Measurements from ENCODE around the gene CACNA1H. TPM values are rescaled to one million over a fixed set of nuclear protein-coding genes. Genes with fewer than 3 reads are reported as not detected.
A peak's percentile ranks its signal among the peaks of the same experiment; 100 is the strongest.
"Not testable (repeated sequence)": the region's sequence is repeated elsewhere in the genome, so short reads cannot be mapped to it uniquely, and the experiment has no call there.

CACNA1H gene
- total and polyA plus RNA-seq, 3 donors from 2014 or later = 41.1 to 69.0 (median 55.9) TPM

DNA sequence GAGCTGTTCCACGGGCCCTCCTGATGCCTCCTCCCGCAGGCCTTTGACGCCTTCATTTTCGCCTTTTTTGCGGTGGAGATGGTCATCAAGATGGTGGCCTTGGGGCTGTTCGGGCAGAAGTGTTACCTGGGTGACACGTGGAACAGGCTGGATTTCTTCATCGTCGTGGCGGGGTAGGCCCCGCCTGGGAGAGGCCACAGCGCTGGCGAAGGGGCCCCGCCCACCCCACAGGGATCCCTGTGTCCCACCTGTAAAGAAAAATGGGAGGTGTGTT lies 42.4 kb downstream of the CACNA1H start:
- no peak for DNase-seq

DNA sequence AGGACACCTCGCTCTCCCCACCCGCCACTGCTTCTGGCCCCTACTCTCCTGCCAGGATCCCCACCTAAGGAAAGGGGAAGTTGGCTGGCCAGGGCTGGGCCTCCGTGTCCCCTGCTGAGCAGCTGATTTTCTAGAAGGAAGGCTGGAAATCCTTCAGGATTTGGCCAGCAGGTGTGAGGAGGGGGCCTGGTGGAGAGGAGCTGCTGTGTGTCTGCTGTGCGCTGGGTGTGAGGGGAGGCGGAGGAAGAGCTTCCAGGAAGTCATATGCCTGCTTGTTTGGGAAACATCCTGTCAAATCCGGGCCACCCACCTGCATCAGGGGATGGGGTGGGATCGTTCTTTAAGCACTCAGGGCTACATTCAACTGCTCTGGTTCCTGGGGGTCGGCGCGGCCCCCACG lies 43.6 kb downstream of the CACNA1H start:
- H3K9me3 ChIP-seq = no peaks in the 10 kb centered on the region
- H3K4me1 ChIP-seq = no peaks in the 10 kb centered on the region
- WGBS, 2 donors = 78 to 82% methylated on average over 6 to 11 of the region's 11 CpGs
- DNase-seq = no peak
- intact Hi-C loops (cut with DNase I; ENCODE audit: low total_unique reads) = loop anchor here (5.0 kb wide), 1 partner anchor 84 kb away; no protein-coding TSS in a partner anchor
- H3K27me3 ChIP-seq = no peaks in the 10 kb centered on the region
- no peak overlapping the region for H3K27ac ChIP-seq
- no peak overlapping the region for H3K4me3 ChIP-seq
- H3K36me3 ChIP-seq (ENCODE audit: low read depth, missing control alignments) = no peaks in the 10 kb centered on the region
- TF ChIP-seq, protein P1, sequence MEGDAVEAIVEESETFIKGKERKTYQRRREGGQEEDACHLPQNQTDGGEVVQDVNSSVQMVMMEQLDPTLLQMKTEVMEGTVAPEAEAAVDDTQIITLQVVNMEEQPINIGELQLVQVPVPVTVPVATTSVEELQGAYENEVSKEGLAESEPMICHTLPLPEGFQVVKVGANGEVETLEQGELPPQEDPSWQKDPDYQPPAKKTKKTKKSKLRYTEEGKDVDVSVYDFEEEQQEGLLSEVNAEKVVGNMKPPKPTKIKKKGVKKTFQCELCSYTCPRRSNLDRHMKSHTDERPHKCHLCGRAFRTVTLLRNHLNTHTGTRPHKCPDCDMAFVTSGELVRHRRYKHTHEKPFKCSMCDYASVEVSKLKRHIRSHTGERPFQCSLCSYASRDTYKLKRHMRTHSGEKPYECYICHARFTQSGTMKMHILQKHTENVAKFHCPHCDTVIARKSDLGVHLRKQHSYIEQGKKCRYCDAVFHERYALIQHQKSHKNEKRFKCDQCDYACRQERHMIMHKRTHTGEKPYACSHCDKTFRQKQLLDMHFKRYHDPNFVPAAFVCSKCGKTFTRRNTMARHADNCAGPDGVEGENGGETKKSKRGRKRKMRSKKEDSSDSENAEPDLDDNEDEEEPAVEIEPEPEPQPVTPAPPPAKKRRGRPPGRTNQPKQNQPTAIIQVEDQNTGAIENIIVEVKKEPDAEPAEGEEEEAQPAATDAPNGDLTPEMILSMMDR (IDR thresholded peaks at IDR 0.05) = no peak
- TF ChIP-seq POLR2A (IDR thresholded peaks at IDR 0.05) = no peak

More for the DNA sequence above, 42.4 kb downstream of the CACNA1H start:
- Histone ChIP-seq H3K36me3 (ENCODE audit: low read depth, missing control alignments) (no peaks in the 10 kb centered on the region), H3K9me3 (no peaks in the 10 kb centered on the region), H3K27me3 (no peaks in the 10 kb centered on the region), H3K27ac (no peak overlapping the region), H3K4me1 (no peaks in the 10 kb centered on the region), H3K4me3 (no peak overlapping the region)
- intact Hi-C loops (cut with DNase I; ENCODE audit: low total_unique reads) = loop anchor here (5.0 kb wide), 1 partner anchor 83 kb away; no protein-coding TSS in a partner anchor
- TF ChIP-seq POLR2A (IDR thresholded peaks at IDR 0.05) = no peak
- TF ChIP-seq, protein P1 (IDR thresholded peaks at IDR 0.05) = no peak
- WGBS, 2 donors = 91 to 92% methylated on average over 13 to 14 of the region's 14 CpGs

DNA sequence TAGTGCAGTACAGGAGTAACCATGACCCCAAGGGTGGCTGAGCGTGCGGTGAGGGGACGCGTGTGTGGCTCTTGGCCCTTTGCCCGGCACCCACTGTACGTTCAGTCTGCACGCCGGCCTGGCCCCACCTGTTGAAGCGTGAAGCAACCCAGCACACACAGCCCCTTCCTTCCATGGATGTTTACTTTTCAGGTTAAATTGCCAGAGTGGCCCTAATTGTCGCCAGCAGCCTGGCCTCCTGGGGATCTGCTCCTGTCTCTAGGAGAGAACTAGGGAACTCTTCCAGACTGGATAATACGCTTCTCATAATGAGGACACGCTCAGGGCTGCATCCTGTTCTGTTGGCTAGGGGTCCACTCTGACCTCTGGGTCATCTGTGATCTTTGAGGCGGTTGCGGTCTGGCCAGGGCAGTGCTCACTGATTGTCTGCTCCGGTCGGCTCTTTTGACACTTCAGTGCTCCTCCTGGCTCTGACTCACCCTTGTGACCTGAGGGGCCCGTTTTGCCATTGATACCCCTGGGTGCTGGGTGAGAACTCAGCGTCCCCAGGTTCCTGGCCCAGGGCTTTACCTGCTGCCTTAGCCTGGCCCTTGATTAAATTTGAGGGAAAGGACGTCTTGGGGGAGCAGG lies 44.4 kb downstream of the CACNA1H start:
- Histone ChIP-seq H3K9me3 (no peaks in the 10 kb centered on the region), H3K36me3 (ENCODE audit: low read depth, missing control alignments) (no peaks in the 10 kb centered on the region), H3K27ac (no peak overlapping the region), H3K4me1 (no peaks in the 10 kb centered on the region), H3K27me3 (no peaks in the 10 kb centered on the region), H3K4me3 (no peak overlapping the region)
- intact Hi-C loops (cut with DNase I; ENCODE audit: low total_unique reads) = loop anchor here (5.0 kb wide), 1 partner anchor 85 kb away; no protein-coding TSS in a partner anchor
- DNase-seq = no peak
- TF ChIP-seq, protein P1 (IDR thresholded peaks at IDR 0.05) = no peak
- TF ChIP-seq POLR2A (IDR thresholded peaks at IDR 0.05) = no peak
- WGBS, 2 donors = 73 to 84% methylated on average over 16 to 19 of the region's 19 CpGs

DNA sequence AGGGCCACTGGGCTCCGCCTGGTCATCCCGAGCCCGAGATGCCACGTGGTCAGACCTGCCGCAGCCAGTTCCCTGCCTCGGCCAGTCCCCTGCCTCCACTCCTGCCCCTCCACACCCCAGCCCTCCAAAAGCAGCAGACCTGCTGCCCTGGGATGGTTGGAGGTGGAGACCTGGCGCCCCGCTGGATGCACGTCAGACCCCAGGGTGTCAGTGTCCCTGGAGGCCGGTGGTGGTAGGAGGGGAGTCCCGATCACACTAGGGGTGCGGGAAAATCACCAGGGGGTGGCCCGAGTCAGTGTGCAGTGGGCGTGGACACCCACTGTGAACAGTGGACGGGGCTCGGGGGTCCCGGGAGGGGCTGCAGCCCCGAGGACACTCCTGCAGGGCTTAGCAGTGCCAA lies 45.3 kb downstream of the CACNA1H start:
- no peak for DNase-seq
- Histone ChIP-seq H3K27me3 (no peaks in the 10 kb centered on the region), H3K27ac (no peak overlapping the region), H3K36me3 (ENCODE audit: low read depth, missing control alignments) (no peaks in the 10 kb centered on the region), H3K9me3 (no peaks in the 10 kb centered on the region), H3K4me3 (no peak overlapping the region), H3K4me1 (no peaks in the 10 kb centered on the region)
- TF ChIP-seq POLR2A (IDR thresholded peaks at IDR 0.05) = no peak
- TF ChIP-seq, protein P1 (IDR thresholded peaks at IDR 0.05) = no peak
- intact Hi-C loops (cut with DNase I; ENCODE audit: low total_unique reads) = loop anchor here (5.0 kb wide), 1 partner anchor 86 kb away; no protein-coding TSS in a partner anchor
- WGBS, 2 donors = 89 to 90% methylated on average over 5 to 18 of the region's 18 CpGs

DNA sequence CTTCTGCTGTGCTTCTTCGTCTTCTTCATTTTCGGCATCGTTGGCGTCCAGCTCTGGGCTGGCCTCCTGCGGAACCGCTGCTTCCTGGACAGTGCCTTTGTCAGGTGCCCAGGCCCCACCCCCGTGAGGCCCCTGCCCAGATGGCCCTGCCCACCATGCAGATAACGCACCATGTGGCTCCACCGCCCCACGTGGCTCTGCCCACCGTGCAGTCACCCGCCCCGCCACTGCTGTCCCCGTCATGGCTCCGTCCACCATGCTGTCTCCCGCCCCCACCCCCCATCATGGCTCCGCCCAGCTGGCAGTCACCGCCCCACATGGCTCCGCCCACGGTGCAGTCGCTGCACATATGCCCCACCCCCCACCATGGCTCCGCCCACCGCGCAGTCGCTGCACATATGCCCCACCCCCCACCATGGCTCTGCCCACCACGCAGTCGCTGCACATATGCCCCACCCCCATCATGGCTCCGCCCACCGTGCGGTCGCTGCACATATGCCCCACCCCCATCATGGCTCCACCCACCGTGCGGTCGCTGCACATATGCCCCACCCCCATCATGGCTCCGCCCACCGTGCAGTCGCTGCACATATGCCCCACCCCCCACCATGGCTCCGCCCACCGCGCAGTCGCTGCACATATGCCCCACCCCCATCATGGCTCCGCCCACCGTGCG lies 45.9 kb downstream of the CACNA1H start:
- intact Hi-C loops (cut with DNase I; ENCODE audit: low total_unique reads) = loop anchor here (5.0 kb wide), 1 partner anchor 87 kb away; no protein-coding TSS in a partner anchor
- H3K27me3 ChIP-seq; H3K27ac ChIP-seq; H3K4me1 ChIP-seq; H3K4me3 ChIP-seq; H3K36me3 ChIP-seq (ENCODE audit: low read depth, missing control alignments); H3K9me3 ChIP-seq: not testable (repeated sequence)
- DNase-seq = peak; percentile 61
- 74 to 98% methylated on average over 7 to 25 of the region's 44 CpGs for WGBS, 2 donors

Data from testis (tissue), 3 donors.